Kidney epithelial cell (primary cell): ENCODE measurements around the gene BDKRB1. TPM values are rescaled to one million over a fixed set of nuclear protein-coding genes. Genes with fewer than 3 reads are reported as not detected.

Experiments
- DNase-seq: peaks from one replicate; pipeline ENCODE4 v3.0.0-alpha.2; 2010; ENCODE audit warnings: low read depth
- H3K27me3 ChIP-seq: 2 replicates; pipeline ENCODE4 v1.6.0; 2011; ENCODE audit warnings: low read length; ENCODE audit not compliant: control insufficient read depth, insufficient read depth
- H3K36me3 ChIP-seq: 2 replicates; pipeline ENCODE4 v1.5.1; 2011; ENCODE audit warnings: low read length; ENCODE audit not compliant: control insufficient read depth, insufficient read depth
- H3K4me3 ChIP-seq: 2 replicates; pipeline ENCODE4 v1.5.1; 2011; ENCODE audit warnings: low read depth, mild to moderate bottlenecking, control low read depth, low read length
- CTCF ChIP-seq: IDR thresholded peaks from 2 replicates; pipeline ENCODE4 v1.5.1; 2011; ENCODE audit warnings: mild to moderate bottlenecking, moderate library complexity, low read length, control low read depth, inconsistent platforms; ENCODE audit not compliant: insufficient read depth, poor library complexity, severe bottlenecking
- total RNA-seq: library from RNA; depleted of rRNA; stranded (reverse); fragments of >200 nt; gene quantifications from 2 replicates; pipeline ENCODE4 v1.2.3, GENCODE V29; 2015

Gene BDKRB1
- total RNA-seq, 1 donor from 2014 or later = 0.17 TPM

- Histone ChIP-seq H3K36me3 (no peaks in the 10 kb centered on the region), H3K27me3 (no peaks in the 10 kb centered on the region), H3K4me3 (no peak overlapping the region)
- DNase-seq = no peak
- TF ChIP-seq CTCF = no peak
Measured at GRCh38 chr14:96217376-96217913, 38.6 kb upstream of the BDKRB1 start.

- H3K36me3 ChIP-seq = no peaks in the 10 kb centered on the region
- no peak for DNase-seq
- H3K4me3 ChIP-seq = no peak overlapping the region
- H3K27me3 ChIP-seq = no peaks in the 10 kb centered on the region
- TF ChIP-seq CTCF = no peak
Measured at GRCh38 chr14:96221109-96221650, 34.8 kb upstream of the BDKRB1 start.

GRCh38 chr14:96221841-96222240 is 34.2 kb upstream of the BDKRB1 start:
- TF ChIP-seq CTCF = no peak
- no peaks in the 10 kb centered on the region for H3K36me3 ChIP-seq
- no peak for DNase-seq
- H3K27me3 ChIP-seq = no peaks in the 10 kb centered on the region
- no peak overlapping the region for H3K4me3 ChIP-seq

GRCh38 chr14:96224480-96225096 is 31.4 kb upstream of the BDKRB1 start:
- Histone ChIP-seq H3K4me3 (no peak overlapping the region), H3K27me3 (no peaks in the 10 kb centered on the region), H3K36me3 (no peaks in the 10 kb centered on the region)
- DNase-seq = no peak
- no peak for TF ChIP-seq CTCF

GRCh38 chr14:96225213-96225612 is 30.8 kb upstream of the BDKRB1 start:
- Histone ChIP-seq H3K36me3 (no peaks in the 10 kb centered on the region), H3K4me3 (no peak overlapping the region), H3K27me3 (no peaks in the 10 kb centered on the region)
- no peak for DNase-seq
- TF ChIP-seq CTCF = no peak

- Histone ChIP-seq H3K27me3 (no peaks in the 10 kb centered on the region), H3K36me3 (no peaks in the 10 kb centered on the region), H3K4me3 (no peak overlapping the region)
- peak; percentile 54 for TF ChIP-seq CTCF
- DNase-seq = peak; percentile 28
Measured at GRCh38 chr14:96225745-96226151, 30.3 kb upstream of the BDKRB1 start.
